Upper lobe of left lung (tissue), 4 donors: ENCODE data around the gene ILDR2.

Source experiments
- POLR2A ChIP-seq, 4 donors: fragments of 450-650 bp; IDR thresholded peaks; one replicate each; pipeline ENCODE4 v1.5.1; 2016 to 2017; ENCODE audit warnings: antibody characterized with exemption in 4 of 4, mild to moderate bottlenecking in 2 of 4
- POLR2AphosphoS5 ChIP-seq, 2 donors: sonication (generic); formaldehyde crosslinking; IDR thresholded peaks; one replicate each; pipeline ENCODE4 v1.5.1; 2017; ENCODE audit warnings: antibody characterized with exemption in 2 of 2
- TF ChIP-seq, protein P1 (sequence below), 6 experiments: fragments of 450-650 bp in 4 of 6; fragments of 200-600 bp in 2 of 6; sonication (generic) in 2 of 6; IDR thresholded peaks; one replicate each; pipeline ENCODE4 v1.5.1; 2016 to 2019; ENCODE audit warnings: antibody characterized with exemption in 6 of 6

DNA sequence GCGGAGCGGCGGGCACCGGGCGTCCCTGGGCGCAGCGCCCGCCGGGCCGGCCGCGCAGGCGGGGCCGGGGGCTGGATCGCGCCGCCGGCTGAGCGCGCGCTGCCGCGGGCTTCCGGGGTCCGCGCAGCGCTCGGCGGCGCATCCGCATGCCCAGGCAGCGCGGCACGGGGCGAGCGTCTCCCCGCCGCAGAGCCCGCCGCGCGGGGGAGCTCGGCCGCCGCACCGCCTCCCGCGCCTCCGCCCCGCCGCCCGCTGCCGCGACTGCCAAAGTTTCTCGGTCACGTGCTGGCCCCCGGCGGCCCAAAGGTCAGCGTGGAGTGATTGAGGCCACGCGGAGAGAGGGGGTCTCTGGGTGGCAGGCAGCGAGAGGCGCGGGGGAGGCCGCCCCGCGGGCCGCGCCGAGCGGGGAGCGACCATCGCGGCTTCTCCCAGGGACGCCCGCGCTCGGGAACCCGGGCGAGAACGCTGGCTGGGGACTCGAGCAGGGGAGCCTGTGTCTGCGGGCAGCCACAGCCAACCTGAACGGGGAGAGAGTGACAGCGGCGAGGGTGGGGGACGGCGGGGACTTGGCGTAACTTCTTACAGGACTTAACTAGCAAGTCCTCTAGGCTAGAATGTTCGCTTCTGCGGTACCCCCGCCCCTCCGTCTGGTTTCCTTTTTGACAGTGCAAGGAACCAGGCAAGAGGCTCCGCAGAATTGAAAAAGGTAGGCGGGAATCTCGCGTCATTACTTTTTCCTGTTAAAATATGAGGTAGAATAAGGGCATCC is at the start of gene ILDR2:
- TF ChIP-seq, protein P1, sequence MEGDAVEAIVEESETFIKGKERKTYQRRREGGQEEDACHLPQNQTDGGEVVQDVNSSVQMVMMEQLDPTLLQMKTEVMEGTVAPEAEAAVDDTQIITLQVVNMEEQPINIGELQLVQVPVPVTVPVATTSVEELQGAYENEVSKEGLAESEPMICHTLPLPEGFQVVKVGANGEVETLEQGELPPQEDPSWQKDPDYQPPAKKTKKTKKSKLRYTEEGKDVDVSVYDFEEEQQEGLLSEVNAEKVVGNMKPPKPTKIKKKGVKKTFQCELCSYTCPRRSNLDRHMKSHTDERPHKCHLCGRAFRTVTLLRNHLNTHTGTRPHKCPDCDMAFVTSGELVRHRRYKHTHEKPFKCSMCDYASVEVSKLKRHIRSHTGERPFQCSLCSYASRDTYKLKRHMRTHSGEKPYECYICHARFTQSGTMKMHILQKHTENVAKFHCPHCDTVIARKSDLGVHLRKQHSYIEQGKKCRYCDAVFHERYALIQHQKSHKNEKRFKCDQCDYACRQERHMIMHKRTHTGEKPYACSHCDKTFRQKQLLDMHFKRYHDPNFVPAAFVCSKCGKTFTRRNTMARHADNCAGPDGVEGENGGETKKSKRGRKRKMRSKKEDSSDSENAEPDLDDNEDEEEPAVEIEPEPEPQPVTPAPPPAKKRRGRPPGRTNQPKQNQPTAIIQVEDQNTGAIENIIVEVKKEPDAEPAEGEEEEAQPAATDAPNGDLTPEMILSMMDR (IDR thresholded peaks at IDR 0.05), result peak in 4 of 6 experiments; percentile 9 to 32 (median 22)
- no peak for TF ChIP-seq POLR2A (IDR thresholded peaks at IDR 0.05)
- TF ChIP-seq POLR2AphosphoS5 (IDR thresholded peaks at IDR 0.05), result no peak
